ENCODE data around the gene C12orf75.
"Not testable (repeated sequence)": the region's sequence is repeated elsewhere in the genome, so short reads cannot be mapped to it uniquely, and the experiment has no call there.

The C12orf75 gene

GRCh38 chr12:105330283-105330930 lies at the start of gene C12orf75:
C12orf75 (plus strand) TSS chr12:105330691; CDS start chr12:105330892, 201 bp downstream.
- peak; percentile 85 for DNase-seq

DNA sequence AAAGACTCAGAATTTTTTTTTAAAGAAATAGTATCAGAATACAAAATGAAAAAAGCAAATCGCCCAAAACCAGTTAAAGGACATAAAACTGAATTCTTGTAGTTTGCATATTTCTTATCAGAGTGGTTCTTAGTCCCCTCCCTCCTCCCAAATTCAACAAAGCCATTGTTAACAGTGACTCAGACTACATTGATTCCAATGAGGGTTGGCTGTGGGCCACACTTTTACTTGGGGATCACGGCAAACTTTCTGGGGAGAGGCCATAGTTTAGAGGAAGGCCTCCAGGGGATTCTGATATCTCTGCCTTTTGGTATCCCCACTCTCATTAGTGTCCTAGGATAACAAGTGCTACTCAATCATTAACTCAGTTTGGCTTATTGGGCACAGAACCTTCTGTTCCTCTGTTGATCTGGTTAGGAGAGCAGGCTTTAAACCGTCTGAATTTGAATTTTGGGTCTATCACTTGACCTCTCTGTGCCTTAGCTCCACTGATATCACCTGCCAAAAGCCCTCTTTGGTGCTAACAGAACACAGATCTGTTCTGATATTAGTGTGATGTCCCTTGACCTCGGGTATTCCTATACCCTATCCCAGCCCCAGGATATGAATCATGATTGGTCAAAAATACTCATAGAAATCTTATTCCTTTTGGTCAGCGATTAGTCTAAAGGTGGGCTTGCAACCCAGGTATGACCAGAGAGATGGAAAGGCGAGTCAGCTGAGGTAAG lies 49.4 kb upstream of the C12orf75 start:
- DNase-seq = no peak

DNA sequence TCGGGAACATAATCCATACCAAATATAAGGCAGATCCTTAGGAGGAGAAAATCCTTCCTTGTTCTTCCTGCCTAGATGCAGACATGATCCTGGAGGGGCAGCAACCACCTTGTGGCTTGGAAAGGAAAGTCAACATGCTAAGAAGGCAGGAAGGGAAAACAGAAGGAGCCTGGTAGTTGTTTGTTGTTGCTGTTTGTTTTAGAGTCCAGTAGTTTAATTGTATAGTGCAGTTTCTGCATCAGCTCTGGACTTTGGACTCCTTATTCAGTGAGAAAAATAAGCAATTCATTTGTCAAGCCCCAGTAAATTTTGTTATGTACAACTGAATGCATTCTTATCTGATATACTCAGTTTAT lies 48.8 kb upstream of the C12orf75 start:
- no peak for DNase-seq

- DNase-seq = no peak
Observed at GRCh38 chr12:105285378-105285777, 45.1 kb upstream of the C12orf75 start.

DNA sequence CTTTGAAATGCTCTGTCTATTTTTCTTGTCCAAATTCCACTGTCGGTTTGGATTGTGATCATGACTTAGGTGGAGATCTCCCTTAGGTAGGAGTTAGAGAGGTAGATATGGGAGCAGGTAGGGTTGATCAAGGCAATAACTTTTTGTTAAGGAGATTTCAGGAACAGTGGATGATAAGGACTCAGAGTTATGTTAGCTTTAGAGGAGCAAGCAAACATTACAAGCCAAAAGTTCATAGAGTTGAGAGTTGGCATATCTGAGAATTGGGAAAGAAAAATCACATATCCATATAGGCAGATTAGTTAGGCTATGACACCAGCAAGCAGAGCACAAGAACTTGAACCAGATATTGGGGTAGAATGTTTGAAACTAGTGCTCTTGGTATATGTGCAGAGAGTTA lies 43.1 kb upstream of the C12orf75 start:
- no peak for DNase-seq

GRCh38 chr12:105288311-105288996 lies 42.0 kb upstream of the C12orf75 start:
- DNase-seq = no peak

DNA sequence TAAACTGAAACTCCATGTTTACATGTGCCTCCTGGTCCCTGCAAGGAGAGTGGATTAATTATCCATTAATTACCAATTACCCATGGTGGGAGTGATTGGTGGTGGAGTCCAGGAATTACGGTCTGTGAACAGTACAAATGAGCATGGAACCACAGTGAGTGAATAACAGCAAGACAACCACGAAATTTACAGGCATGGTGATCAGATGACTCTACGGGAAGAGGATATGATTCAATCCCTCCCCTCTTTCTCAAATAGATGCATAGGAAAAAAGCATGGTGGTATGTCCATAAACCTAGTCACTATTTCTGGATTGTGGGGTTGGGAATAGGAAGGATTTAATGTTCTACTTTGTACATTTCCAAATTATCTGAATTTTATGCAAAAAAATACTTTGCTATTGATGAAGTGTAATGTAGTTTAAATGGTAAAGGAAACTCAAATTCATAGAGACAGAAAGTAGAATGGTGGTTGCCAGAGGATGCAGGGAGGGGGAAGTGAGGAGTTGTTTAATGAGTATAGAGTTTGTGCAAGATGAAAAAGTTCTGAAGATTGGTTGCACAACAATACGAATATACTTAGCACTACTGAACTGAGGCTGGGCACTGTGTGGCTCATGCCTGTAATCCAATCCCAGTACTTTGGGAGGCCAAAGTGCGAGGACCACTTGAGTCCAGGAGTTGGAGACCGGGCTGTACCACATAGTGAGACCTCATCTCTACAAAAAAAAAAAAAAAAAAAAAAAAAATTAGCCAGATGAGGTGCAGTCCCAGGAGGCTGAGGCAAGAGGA lies 41.2 kb upstream of the C12orf75 start:
- DNase-seq = no peak

DNA sequence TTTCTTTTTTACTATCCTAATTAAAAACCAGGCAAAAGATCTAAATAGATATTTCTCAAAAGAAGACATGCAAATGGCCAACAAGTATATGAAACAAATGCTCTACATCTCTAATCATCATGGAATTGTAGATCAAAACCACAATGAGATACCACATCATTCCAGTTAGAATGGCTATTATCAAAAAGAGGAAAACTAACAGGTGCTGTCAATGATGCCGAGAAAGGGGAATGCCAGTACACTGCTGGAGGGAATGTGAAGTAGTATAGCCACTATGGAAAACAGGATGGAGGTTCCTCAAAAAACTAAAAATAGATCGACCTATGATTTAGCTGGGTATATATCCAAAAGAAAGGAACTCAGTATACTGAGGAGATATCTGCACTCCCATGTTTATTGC lies 39.0 kb upstream of the C12orf75 start:
- no peak for DNase-seq

DNA sequence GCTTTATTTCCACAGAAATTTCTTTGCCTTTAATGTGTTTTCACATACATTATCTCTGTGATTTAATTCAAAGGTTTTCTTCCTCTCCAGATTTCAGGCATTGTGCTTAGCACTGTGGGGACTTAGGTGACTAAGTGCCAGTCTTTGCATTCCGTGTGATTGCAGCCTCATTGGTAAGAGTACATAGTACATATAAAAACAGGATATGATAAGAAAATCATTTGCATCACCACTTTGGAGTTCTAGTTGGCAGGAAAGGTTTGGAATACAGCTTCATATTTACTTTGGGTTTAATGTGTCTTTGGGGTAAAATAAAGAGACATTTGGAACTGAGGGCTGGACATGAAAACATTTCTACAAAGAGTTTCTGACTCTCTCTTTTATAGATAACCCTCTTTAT lies 37.8 kb upstream of the C12orf75 start:
- no peak for DNase-seq

GRCh38 chr12:105293187-105293586 lies 37.3 kb upstream of the C12orf75 start:
- no peak for DNase-seq

DNA sequence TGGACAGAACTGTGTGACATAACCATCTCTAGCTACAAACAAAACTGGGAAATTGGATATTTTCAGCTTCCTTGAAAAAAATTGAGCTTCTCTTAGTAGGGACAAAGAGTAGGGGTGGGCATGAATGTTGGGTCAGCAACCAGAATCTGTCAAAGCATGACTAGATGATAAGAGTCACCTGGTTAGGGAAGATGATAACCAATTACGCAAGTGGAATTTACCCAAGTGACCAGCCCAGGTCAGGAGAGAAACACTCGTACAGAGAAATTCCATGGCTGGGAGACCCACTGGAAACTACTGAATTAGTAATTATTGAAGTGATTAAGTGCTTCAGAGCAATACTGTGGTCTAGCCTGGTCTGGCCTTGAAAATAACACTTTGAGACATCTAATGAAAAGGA lies 36.3 kb upstream of the C12orf75 start:
- no peak for DNase-seq

DNA sequence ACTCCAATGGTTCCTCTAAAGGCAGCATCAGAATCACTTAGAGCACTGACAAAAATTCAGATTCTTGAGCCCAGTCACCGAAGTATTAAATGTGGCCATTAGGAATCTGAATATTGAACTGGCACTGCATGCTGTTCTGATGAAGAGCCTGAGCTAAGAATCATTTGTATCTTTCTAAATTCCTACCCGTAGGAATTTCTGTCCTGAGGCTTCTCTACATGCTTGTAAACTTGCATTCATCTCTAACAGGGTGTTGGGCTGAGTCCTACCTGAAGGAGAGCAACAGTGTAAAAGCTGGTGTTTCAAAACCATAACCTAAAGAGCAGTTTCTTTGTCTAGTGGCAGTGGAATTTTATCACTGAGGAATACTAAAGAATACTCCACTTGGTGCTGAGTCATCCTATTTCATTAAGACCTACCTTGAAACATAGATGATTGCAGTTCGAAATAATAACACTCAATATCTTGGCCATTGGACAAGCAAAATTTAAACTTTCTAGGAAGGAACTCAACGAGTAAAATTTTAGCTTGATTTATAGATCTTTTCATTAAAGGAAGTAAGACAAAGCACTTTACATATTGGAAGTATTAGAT lies 35.5 kb upstream of the C12orf75 start:
- no peak for DNase-seq

DNA sequence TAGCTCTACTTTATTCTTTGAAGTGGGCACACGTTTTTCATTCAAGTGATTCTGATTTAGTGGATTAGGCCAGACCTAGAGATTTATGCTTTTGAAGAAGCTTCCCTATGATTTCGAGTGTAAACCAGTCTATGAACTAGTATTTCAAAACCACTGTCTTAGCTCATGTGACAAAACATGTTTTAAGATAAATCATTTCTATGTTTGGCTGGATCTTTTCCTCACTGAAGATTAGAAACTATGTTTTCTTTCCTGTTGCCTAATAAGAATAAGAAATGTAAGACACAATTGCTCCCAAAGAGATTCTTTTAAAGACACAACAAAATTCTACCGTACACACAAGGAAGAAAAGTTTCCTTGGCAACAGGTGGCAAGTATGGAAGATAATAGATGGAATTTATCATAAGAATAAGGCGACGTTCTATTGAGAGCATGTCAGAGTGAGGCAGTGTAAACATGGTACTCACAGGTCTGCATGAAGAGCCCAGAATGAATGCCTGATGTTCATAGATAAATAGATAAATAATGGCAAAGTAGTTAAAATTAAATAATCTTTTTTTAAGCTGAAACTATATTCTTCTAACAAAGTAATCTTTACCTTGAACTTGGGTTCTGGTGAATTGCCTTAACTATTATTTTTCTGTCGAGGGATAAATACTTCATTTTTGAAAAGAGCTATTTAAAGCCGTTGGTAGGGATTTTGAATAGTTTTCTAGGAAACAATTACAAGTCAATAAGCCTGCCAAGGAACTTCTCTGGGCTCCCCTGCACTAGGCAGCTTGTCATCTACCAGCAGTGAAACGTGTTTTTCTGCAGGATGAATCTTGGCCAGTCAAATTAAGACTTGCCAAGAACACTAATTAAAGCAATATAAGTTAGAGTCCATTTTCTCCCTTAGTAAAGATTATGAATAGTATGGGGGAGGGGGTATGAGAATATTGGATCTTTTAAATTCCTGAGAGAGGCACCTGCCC lies 34.1 kb upstream of the C12orf75 start:
- no peak for DNase-seq

GRCh38 chr12:105300883-105301282 lies 29.6 kb upstream of the C12orf75 start:
- no peak for DNase-seq

DNA sequence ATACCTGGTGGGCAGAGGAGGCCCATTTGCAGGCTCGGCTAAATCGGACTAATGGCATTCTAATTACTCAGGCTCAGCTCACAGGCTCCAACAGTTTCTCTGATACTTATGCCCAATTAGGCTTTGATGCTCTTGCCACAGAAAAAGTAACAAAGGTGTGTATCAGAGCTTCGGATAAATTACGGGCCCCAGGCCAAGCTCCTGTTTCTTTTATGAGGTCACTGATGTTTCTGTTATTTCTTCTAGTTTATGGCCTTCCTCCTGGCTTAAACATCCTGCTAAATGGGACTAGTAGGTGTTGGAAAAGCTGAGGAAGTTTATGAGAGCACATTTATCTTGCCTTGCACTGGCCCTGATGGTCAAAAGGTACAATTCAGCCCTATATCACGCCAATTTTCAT lies 28.8 kb upstream of the C12orf75 start:
- DNase-seq = no peak

GRCh38 chr12:105302986-105303385 lies 27.5 kb upstream of the C12orf75 start:
- DNase-seq = not testable (repeated sequence)

DNA sequence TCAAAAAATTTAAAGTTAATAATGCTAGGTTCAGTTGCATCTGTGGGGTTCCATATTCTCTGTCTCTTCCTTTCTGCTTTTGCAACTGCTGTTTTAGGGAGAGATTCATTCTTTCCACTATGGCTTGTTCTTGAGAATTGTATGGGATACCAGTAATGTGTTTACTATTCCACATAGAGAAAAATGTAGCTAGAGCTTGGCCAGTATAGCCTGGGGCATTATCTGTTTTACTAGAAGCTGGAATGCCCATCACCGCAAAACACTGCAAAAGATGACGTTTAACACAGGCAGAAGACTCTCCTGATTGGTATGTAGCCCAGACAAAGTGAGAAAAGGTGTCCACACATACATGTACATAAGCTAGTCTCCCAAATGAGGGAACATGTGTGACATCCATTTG lies 25.9 kb upstream of the C12orf75 start:
- not testable (repeated sequence) for DNase-seq

DNA sequence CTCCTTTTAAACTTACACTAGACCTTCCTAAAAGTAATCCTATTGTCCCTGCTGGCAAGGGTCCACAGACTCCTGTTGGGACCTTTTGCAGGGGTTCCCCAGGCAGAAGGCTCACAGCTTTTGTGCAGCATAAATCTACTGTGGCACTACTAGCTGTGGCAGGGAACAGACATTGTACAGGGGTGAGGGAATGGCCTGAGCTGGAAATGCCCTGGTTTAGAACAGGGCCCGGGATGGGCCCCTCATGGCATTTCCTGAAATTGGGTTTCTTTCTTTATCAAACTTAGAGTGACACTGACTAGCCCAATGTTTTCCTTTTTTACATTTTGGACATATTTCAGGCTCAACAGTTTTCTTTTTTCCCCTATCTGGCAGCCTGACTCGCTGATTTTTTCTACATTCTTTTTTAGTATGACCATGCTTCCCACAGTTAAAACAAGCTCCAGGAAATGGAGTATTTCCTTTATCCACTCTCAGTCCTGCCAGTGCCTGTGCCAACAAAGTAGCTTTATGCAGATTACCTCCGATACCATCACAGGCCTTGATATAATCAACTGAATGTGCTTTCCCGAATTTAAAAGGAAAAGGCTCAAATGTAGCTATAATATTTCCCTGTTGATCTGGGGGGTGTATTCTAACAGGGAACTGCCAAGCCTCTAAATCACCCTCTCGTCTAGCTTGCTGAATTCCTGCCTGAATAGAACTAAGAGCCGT lies 22.7 kb upstream of the C12orf75 start:
- DNase-seq = not testable (repeated sequence)

GRCh38 chr12:105308839-105309238 lies 21.7 kb upstream of the C12orf75 start:
- not testable (repeated sequence) for DNase-seq

DNA sequence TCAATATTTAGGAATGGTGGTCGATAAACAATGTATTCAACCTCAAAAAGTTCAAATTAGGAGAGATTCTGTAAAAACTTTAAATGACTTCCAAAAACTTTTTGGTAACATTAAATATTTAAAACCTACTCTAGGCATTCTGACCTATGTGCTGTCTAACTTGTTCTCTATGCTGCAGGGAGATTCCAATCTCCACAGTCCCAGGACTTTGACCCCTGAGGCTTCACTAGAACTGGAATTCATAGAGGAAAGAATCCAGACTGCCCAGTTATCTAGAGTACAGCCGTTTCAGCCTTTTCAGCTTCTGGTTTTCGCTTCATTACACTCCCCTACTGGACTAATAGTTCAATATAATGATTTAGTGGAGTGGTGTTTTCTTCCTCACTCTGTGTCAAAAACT lies 21.1 kb upstream of the C12orf75 start:
- DNase-seq = not testable (repeated sequence)

Measured in NCI-H1105 treated with DMSO at 0.1 percent for 48 hours (cell line).